ENCODE results near the gene CLSTN1. TPM values are rescaled to one million over a fixed set of nuclear protein-coding genes. Genes with fewer than 3 reads are reported as not detected.

CLSTN1 gene
- total RNA-seq, 1 experiment from 2014 or later, result 119 TPM

GRCh38 chr1:9785406-9785805 lies 38.4 kb downstream of the CLSTN1 start:
- no peak for ATAC-seq
- Mint-ChIP-seq H3K9me3 (peaks cover 12% of the 10 kb centered on the region), H3K4me1 (peaks cover 23% of the 10 kb centered on the region), H3K36me3 (peaks cover 9% of the 10 kb centered on the region; the same call in 1 of the 2 replicates), H3K27ac (no peak overlapping the region; the same call in 1 of the 2 replicates), H3K4me3 (no peak overlapping the region), H3K27me3 (ENCODE audit: low read depth) (no peaks in the 10 kb centered on the region)
- CTCF ChIA-PET, result interaction anchor here (0.9 to 4.5 kb wide), 12 partner anchors 8 to 90 kb away, joined by 3 to 71 read pairs (median 6); no protein-coding TSS in a partner anchor
- TF ChIP-seq AR (CRISPR knock-in tag; IDR thresholded peaks at IDR 0.05), result no peak
- no peak for TF ChIP-seq CTCF (IDR thresholded peaks at IDR 0.05)
- TF ChIP-seq IRF2 (CRISPR knock-in tag; IDR thresholded peaks at IDR 0.05; ENCODE audit: borderline replicate concordance, low read depth), result no peak
- TF ChIP-seq RELA (CRISPR knock-in tag; IDR thresholded peaks at IDR 0.05; ENCODE audit: borderline replicate concordance), result no peak
- no peak for TF ChIP-seq ZNF219 (CRISPR knock-in tag; IDR thresholded peaks at IDR 0.05; ENCODE audit: borderline replicate concordance)
- no peak for TF ChIP-seq ZBTB21 (CRISPR knock-in tag; IDR thresholded peaks at IDR 0.05; ENCODE audit: borderline replicate concordance)
- no peak for TF ChIP-seq OVOL2 (CRISPR knock-in tag; IDR thresholded peaks at IDR 0.05; ENCODE audit: borderline replicate concordance)
- POLR2A ChIA-PET, result no interaction called here
- no peak for DNase-seq (ENCODE audit: low spot score)

- Mint-ChIP-seq H3K36me3 (0 out of 2 replicates have a peak, but pooled peaks cover 4% of the 10 kb centered on the region), H3K27me3 (ENCODE audit: low read depth) (no peaks in the 10 kb centered on the region), H3K9me3 (peaks cover 7% of the 10 kb centered on the region), H3K4me3 (no peak overlapping the region), H3K4me1 (peaks cover 19% of the 10 kb centered on the region), H3K27ac (no peak overlapping the region)
- ChIA-PET CTCF (interaction anchor here (0.6 to 4.5 kb wide), 44 partner anchors 9 to 287 kb away, joined by 3 to 71 read pairs (median 4); partner anchors contain the start of genes CLSTN1, LZIC and NMNAT1), POLR2A (interaction anchor here (0.6 kb wide), 1 partner anchor 40 kb away, joined by 3 read pairs; no protein-coding TSS in a partner anchor)
- DNase-seq (ENCODE audit: low spot score), result peak; percentile 63
- ATAC-seq, result peak; percentile 33; the same call in 1 of the 2 replicates
- TF ChIP-seq CTCF (IDR thresholded peaks at IDR 0.05), result peak; percentile 48
- no peak for TF ChIP-seq ZNF396 (CRISPR knock-in tag; IDR thresholded peaks at IDR 0.05; ENCODE audit: borderline replicate concordance)
Observed at GRCh38 chr1:9784508-9785133, 39.1 kb downstream of the CLSTN1 start.

DNA sequence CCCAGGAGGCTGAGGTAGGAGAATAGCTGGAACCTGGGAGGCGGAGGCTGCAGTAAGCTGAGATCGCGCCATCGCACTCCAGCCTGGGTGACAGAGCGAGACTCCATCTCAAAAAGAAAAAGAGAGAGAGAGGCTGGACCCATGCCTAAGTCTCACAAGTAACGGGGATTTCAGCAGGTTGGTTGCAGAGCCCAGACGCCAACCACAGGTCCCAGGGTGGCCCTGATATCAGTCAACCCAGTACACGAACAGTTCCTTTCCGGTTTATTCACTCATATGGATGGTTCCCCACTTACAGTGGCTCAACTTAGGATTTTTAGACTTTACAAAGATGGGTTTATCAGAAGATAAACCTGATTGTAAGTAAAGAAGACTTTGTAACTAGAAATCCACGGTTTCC lies 40.9 kb downstream of the CLSTN1 start:
- no peak for DNase-seq (ENCODE audit: low spot score)
- no peak for ATAC-seq
- H3K9me3 Mint-ChIP-seq, result no peaks in the 10 kb centered on the region
- TF ChIP-seq FOXJ3 (CRISPR knock-in tag; IDR thresholded peaks at IDR 0.05; ENCODE audit: borderline replicate concordance), result no peak
- TF ChIP-seq TEAD4 (CRISPR knock-in tag; IDR thresholded peaks at IDR 0.05), result no peak
- no peak for TF ChIP-seq JUN (CRISPR knock-in tag; IDR thresholded peaks at IDR 0.05)
- no peak for TF ChIP-seq ZNF232 (CRISPR knock-in tag; IDR thresholded peaks at IDR 0.05)
- no peak for TF ChIP-seq FOXK1 (CRISPR knock-in tag; IDR thresholded peaks at IDR 0.05)
- no peak for TF ChIP-seq FOXP4 (CRISPR knock-in tag; IDR thresholded peaks at IDR 0.05)
- no peak for TF ChIP-seq MYBL2 (CRISPR knock-in tag; IDR thresholded peaks at IDR 0.05)
- TF ChIP-seq, protein P1, sequence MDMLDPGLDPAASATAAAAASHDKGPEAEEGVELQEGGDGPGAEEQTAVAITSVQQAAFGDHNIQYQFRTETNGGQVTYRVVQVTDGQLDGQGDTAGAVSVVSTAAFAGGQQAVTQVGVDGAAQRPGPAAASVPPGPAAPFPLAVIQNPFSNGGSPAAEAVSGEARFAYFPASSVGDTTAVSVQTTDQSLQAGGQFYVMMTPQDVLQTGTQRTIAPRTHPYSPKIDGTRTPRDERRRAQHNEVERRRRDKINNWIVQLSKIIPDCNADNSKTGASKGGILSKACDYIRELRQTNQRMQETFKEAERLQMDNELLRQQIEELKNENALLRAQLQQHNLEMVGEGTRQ (CRISPR knock-in tag; IDR thresholded peaks at IDR 0.05), result no peak
- TF ChIP-seq SOX15 (CRISPR knock-in tag; IDR thresholded peaks at IDR 0.05), result no peak
- no peak for TF ChIP-seq MAX (CRISPR knock-in tag; IDR thresholded peaks at IDR 0.05)
- no peak for TF ChIP-seq KAT7 (CRISPR knock-in tag; IDR thresholded peaks at IDR 0.05; ENCODE audit: borderline replicate concordance)
- no peak overlapping the region for H3K27ac Mint-ChIP-seq
- POLR2A ChIA-PET, result no interaction called here
- CTCF ChIA-PET, result no interaction called here
- no peak overlapping the region for H3K4me3 Mint-ChIP-seq
- no peaks in the 10 kb centered on the region; the same call in 1 of the 2 replicates for H3K36me3 Mint-ChIP-seq
- H3K4me1 Mint-ChIP-seq, result peaks cover 8% of the 10 kb centered on the region
- H3K27me3 Mint-ChIP-seq (ENCODE audit: low read depth), result no peaks in the 10 kb centered on the region
